CD4-positive, alpha-beta T cell treated with Interferon gamma for 1 hour (primary cell): ENCODE results near the gene PRKCZ.

Experiments used
- DNase-seq: peaks from one replicate; pipeline ENCODE4 v3.0.0-alpha.2; 2020

Gene PRKCZ

GRCh38 chr1:2181752-2182151, 131.5 kb downstream of the PRKCZ start:
- DNase-seq: no peak

DNA sequence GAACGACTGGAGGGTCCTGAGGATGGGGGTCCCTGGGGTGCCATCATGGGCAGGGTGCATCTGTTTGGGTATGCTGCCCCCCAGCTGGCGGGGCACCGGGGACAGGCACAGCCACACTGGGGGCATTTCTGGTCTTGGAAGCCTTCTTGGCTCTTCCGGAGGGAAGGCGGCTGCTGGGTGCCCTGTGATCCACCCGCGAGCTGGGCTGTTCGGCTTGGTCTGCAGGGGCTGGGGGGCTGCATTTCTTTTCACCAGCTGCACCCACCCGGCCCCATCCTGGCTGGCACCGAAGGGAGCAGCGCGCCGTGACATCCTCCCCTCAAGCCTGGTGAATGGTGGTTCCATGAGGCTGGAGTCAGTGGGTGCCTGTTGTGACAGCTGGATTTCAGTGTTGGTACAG, 132.2 kb downstream of the PRKCZ start:
- DNase-seq: no peak

DNA sequence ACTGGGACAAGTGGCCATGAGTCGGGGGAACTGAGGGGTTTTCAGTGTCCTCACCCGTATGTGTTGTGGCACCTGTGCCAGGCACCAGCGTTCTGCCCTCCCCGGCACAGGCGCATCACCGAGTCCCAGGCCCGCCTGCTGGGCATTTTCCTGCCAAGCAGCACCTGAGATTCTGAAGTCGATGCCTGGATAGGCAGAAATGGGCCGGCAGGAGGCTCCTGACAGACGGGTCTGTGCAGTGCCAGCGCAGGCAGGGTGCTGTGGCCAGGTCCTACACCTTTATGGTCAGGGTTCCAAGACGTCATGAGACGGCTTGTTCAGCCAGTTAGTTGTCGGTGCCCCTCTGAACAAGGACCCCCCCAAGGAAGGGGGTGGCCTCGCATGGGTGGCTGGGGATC, 133.7 kb downstream of the PRKCZ start:
- no peak for DNase-seq

GRCh38 chr1:2184531-2184930, 134.3 kb downstream of the PRKCZ start:
- DNase-seq: no peak

GRCh38 chr1:2184934-2185333, 134.7 kb downstream of the PRKCZ start:
- no peak for DNase-seq

DNA sequence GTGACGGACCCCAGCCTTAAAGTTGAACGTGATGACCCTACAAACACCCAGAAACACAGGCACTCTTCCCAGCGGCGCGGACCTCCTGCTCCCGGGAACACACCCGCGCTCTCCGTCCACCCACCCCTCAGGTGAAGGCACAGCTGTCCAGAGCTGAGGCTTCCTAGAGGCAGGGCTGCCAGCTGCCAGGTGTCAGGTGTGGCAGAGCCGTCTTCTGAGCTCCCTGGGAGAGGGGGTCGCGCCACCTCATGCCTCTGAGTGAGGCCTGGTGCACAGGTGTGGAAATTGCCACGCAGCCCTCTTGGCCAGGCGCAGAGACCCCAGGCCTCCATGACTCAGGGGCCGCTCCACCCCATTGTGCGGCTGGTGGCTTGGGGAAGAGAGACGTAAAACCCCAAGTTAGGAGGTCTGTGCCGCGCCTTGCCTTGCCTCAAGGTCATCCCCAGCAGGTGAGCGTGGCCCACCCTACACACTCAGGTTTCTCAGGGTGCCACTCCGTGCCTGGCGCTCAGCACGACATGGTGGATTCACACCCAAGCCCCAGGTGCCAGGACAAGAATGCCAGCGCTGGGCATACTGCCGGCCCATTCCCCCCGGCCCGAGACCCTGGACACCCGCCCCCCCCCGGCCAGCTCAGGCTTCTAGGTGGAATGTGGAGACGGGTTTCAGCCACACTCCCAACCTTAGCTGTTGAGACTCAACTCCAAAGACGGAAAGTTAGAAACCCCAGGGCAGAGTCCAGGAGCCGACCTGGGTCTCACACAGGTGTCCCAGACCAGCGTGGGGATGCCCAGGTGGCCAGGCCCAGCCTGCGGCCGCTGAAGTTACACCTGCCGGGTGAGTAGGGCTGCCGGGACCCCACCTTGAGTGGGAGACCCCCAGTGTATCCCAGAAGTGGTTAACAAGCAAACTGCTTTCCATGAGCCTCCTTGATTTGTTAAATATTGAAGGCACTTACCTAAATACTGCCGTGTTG, 136.0 kb downstream of the PRKCZ start:
- no peak for DNase-seq

GRCh38 chr1:2186901-2187300, 136.7 kb downstream of the PRKCZ start:
- DNase-seq: no peak

DNA sequence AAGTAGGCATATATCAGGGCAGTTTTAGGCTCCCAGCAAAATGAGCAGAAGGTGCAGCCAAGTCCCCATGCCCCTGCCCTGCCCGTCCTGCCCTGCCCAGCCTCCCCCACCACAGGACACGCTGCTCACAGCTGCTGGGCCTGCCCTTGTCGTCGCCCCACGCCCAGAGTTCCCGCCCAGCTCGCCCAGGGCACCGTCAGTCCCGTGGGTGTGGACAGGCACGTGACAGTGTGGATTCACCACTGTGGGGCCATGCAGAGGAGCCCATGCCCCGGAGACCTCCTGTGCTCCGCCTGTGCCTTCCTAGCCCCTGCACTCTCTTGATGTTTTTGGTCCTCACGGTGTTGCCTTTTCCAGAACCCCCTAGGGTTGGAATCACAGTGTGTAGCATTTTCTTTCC, 137.4 kb downstream of the PRKCZ start:
- no peak for DNase-seq

GRCh38 chr1:2188336-2188735, 138.1 kb downstream of the PRKCZ start:
- no peak for DNase-seq

DNA sequence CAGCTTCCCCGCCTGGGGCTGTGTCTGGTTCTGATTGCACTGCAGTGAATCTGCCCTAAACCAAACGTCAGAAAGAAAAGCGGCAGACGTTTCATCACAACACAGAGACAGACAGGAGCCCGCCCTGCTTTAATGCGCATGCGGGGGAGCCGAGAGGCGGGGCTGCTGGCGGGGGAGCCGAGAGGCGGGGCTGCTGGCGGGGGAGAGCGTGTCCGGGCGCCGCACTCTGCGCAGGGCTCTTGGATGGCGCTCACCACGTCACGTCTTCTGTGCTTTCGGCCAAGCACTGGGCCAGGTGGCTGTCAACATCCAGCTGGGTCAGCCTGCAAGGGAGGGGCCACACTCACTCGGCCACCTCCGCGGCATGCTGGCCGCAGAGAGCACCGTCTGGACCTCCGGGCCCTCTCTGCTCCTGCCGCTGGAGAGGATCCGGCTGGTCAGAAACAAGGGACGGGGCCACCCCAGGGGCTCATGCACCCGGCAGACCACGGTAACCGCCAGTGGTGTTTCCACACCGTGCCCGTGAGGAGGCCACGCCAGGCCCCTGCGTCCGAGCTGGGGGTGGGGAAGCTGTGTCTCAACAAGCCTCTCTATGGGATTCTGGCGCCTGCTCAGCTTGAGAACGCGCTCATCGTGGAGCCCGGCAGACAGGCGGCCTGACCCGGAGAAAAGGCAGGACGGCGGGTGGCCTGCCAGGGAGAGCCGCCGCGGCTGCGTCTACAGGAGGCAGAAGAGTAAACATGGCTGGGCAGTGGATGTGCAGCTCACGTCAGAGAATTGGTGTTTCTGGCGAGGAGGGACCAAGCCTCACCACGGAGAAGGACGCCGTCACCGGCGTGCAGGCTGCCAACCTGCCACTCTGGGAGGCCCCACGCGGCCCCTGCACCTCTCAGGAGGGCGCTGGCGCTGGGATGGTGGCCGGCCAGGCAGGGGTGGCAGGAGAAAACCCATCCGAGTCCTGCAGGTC, 139.5 kb downstream of the PRKCZ start:
- peak; percentile 94 for DNase-seq

DNA sequence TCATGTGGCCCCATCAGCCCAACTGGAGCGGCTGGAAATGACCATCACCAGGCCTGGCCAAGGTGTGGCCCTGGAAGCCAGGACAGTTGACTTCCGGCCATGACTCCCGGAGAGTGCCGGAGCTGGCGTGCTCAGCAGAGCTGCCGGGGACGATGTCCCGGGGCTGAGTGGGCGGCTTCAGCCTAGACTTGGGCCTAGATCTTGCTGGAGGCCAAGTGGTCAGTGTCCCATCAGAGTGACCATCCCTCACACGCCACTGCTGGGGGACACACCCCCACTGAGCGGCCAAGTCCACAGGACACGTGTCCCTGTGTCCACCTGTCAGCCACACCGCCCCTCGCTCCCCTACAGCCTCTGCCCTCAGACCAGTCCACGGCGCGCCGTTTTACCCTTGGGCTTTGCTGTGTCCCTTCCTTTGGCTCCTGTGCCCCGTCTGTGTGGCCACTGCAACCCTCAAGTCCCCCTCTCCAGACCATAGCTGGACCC, 140.3 kb downstream of the PRKCZ start:
- no peak for DNase-seq

DNA sequence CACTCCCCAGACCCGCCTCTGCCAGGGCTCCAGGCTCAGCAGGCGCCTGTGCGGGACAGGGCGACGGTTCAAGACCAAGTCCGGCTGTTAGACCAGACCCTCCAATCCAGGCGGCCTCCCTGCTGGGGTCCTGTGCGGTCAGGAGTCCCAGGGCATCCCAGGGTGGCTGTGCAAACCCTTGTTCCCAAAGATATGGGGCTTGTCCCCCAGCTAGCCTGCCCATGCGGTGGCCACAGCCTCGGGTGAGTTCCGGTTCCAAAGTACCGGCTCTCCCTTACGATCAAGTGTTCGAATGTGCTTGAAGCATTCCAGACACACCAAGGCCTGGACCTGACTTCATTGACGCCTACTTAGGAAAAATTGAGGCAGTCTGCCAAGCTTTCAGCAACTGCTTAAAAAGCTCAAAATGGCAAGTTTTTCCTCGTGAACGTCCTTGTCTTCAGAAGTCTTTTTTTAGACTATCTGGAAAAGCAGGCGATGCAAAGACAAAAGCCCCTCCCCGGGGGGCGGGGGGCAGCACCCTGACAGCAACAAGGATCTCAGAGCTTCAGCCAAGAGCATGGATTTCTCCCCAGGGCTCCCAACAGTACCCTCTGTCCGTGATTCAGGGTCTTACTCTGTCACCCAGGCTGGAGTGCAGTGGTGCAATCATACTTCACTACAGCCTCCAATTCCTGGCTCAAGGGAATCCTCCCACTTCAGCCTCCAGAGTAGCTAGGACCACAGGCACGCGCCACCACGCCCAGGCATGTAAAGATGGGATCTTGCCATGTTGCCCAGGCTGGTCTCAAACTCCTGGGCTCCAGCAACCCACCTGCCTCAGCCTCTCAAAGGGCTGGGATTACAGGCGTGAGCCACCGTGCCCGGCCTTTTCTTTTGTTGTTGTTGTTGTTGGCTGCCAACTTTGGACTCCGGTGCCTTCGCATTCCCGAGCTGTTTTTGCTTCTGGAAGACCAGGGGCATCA, 142.1 kb downstream of the PRKCZ start:
- no peak for DNase-seq

GRCh38 chr1:2193514-2194281, 143.5 kb downstream of the PRKCZ start:
- DNase-seq: no peak

GRCh38 chr1:2194319-2194897, 144.2 kb downstream of the PRKCZ start, which contains the start of gene FAAP20:
Gene FAAP20 (minus strand): TSS chr1:2194772. CDS start chr1:2194749, 23 bp downstream.
- DNase-seq: peak; percentile 77

DNA sequence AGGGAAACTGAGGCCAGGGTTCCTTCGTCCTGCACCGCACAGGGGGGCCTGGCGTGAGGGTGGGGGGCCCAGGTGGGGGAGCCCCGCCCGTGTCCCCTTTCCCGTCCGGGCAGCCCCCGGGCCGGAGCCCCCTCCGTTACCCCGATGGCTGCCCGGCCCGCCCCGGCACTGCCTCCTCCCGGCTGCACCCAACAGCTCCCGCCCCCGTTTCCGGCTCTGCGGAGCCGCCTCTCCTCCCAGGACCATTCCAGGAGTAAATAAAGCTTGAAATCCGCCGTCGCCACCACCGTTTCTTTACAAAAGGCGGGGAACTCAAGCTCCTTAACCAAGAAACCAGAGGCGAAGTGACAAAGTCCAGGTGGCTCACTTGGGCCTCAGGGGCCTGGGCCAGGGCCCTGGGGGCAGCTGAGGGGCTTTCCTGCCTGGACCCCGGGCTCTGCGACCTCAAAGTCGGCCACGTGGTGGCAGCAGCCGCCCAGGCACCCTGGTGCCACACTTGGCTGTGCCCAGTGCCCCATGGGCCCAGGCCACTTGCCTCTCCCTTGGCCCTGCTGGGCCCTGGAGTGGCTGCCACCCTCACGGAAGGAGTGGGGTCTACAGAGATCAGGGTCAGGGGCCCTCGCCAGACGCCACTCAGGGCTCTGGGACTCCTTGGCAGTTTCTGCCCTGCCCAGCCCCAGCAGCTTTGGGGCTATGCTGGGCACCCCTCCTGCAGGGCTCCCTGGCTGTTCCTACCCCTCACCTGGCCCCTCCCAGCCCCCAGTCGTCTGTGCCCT, 144.9 kb downstream of the PRKCZ start:
- DNase-seq: peak; percentile 87

DNA sequence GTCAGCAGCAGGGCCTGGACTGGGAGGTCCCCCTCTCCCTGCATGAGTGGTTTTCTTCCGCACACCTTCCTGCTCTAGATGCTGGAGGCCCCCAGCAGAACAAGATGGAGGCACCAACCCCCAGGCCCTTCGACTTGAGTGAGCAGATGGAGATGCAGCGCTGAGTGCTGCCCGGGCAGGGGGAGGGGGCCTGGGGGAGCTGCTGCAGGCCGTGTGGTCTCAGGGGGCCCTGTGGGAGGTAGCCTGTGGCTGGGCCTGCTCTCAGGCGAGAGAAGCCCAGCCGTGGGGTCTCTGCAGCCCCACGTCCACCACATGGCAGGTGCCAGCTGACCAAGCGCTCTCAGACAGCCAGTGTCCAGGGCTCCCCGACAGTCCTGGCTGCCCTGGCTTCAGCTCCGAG, 145.6 kb downstream of the PRKCZ start:
- DNase-seq: no peak

DNA sequence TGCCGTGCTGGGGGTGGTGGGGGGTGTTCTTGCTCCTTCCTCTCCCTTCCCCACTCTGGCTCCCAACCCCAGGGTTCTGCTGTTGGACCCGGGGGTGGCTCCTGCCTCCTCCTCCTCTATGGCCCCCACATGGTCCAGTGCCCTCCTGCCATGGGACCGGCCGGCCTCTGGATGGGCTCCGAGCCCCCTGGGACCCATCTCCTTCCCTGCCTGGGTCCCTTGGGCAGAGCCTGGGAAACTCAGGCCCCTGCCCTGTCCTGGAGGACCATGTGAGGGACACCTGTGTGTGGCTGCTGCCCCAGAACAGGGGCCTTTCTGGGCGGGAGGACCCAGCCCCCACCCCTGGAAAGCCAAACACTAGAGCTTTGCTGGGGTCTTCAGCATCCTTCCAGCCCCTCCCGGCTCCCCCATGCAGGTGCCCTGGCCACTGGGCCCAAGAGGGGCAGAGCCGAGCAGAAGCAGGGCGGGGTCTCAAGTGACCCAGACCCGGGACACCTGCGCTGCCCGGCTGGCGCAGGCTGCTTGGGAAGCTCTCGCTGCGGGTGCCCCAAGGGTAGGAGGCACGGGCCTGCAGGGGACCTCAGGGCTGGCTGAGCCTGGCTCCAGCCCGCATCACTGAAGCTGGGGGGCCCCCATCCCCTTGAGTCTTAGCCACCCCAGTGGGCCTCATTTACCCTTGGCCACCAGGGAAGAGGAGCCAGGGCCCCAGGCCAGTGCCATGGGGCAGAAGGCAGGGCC, 146.9 kb downstream of the PRKCZ start:
- no peak for DNase-seq

GRCh38 chr1:2197707-2198165, 147.5 kb downstream of the PRKCZ start:
- no peak for DNase-seq

DNA sequence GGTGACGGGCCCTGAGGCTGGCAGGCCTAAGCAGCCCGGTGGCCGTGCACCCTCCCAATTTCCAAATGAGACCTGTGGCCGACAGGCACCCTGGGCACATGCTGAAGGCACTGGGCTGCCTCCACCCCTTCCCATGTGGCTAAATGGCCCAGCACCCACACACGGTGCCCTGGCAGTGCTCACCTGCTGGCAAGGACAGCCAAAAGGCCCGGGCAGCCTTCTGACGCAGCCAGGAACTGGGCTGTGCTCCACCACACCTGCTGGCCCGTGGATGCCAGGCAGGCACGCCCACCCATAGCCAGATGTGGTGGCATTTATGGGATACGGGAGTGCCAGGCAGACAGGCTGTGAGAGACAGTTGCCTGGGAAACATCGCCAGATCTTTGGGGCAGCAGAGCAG, 148.4 kb downstream of the PRKCZ start:
- no peak for DNase-seq
